ENCODE data around the gene NADSYN1. TPM values are rescaled to one million over a fixed set of nuclear protein-coding genes. Genes with fewer than 3 reads are reported as not detected.
"Not testable (repeated sequence)": the region's sequence is repeated elsewhere in the genome, so short reads cannot be mapped to it uniquely, and the experiment has no call there.

Gene NADSYN1
- total RNA-seq, 2 donors from 2014 or later: 56.6 to 80.2 TPM

GRCh38 chr11:71518506-71519471, 65.8 kb downstream of the NADSYN1 start:
- Histone ChIP-seq H3K27ac (no peak overlapping the region), H3K4me1 (replicated peaks) (no peaks in the 10 kb centered on the region), H3K27me3 (replicated peaks; ENCODE audit: insufficient read depth) (no peaks in the 10 kb centered on the region), H3K4me3 (no peak overlapping the region), H3K9me3 (no peaks in the 10 kb centered on the region), H3K36me3 (no peaks in the 10 kb centered on the region)
- DNase-seq (ENCODE audit: low spot score): no peak
- WGBS: 94% methylated on average over 33 of the region's 55 CpGs
- intact Hi-C loops (cut with DNase I): no loop called here
- TF ChIP-seq POLR2A (IDR thresholded peaks at IDR 0.05): no peak
- TF ChIP-seq CTCF (IDR thresholded peaks at IDR 0.05): no peak
- TF ChIP-seq POLR2AphosphoS5 (IDR thresholded peaks at IDR 0.05): no peak

- Histone ChIP-seq H3K9me3 (no peaks in the 10 kb centered on the region), H3K4me1 (replicated peaks) (no peaks in the 10 kb centered on the region), H3K27me3 (replicated peaks; ENCODE audit: insufficient read depth) (no peaks in the 10 kb centered on the region), H3K4me3 (no peak overlapping the region), H3K36me3 (no peaks in the 10 kb centered on the region), H3K27ac (no peak overlapping the region)
- no peak for DNase-seq (ENCODE audit: low spot score)
- TF ChIP-seq POLR2AphosphoS5 (IDR thresholded peaks at IDR 0.05) (no peak), CTCF (IDR thresholded peaks at IDR 0.05) (no peak), POLR2A (IDR thresholded peaks at IDR 0.05) (no peak)
- intact Hi-C loops (cut with DNase I): no loop called here
- WGBS: 75% methylated on average over 10 of the region's 10 CpGs
These were observed 66.5 kb downstream of the NADSYN1 start for GRCh38 chr11:71519546-71519945.

GRCh38 chr11:71525188-71525937, 72.4 kb downstream of the NADSYN1 start:
- Histone ChIP-seq H3K9me3 (no peaks in the 10 kb centered on the region), H3K4me3 (no peak overlapping the region), H3K27ac (no peak overlapping the region), H3K4me1 (replicated peaks) (no peaks in the 10 kb centered on the region), H3K36me3 (no peaks in the 10 kb centered on the region), H3K27me3 (replicated peaks; ENCODE audit: insufficient read depth) (no peaks in the 10 kb centered on the region)
- DNase-seq (ENCODE audit: low spot score): no peak
- 59% methylated on average over 3 of the region's 3 CpGs for WGBS
- intact Hi-C loops (cut with DNase I): no loop called here
- TF ChIP-seq CTCF (IDR thresholded peaks at IDR 0.05) (no peak), POLR2AphosphoS5 (IDR thresholded peaks at IDR 0.05) (no peak), POLR2A (IDR thresholded peaks at IDR 0.05) (no peak)

GRCh38 chr11:71525938-71526495, 73.0 kb downstream of the NADSYN1 start:
- intact Hi-C loops (cut with DNase I): no loop called here
- 93% methylated on average over 2 of the region's 2 CpGs for WGBS
- no peaks in the 10 kb centered on the region for H3K4me1 ChIP-seq (replicated peaks)
- DNase-seq (ENCODE audit: low spot score): no peak
- no peak overlapping the region for H3K4me3 ChIP-seq
- H3K27ac ChIP-seq: no peak overlapping the region
- H3K27me3 ChIP-seq (replicated peaks; ENCODE audit: insufficient read depth): no peaks in the 10 kb centered on the region
- H3K36me3 ChIP-seq: no peaks in the 10 kb centered on the region
- no peaks in the 10 kb centered on the region for H3K9me3 ChIP-seq
- TF ChIP-seq POLR2AphosphoS5 (IDR thresholded peaks at IDR 0.05) (no peak), CTCF (IDR thresholded peaks at IDR 0.05) (no peak), POLR2A (IDR thresholded peaks at IDR 0.05) (no peak)

GRCh38 chr11:71526796-71527575, 74.0 kb downstream of the NADSYN1 start, which contains the start of gene KRTAP5-7:
TSS of gene KRTAP5-7 (plus strand) at chr11:71527267. CDS start at chr11:71527301, 34 bp downstream.
- H3K9me3 ChIP-seq; H3K4me3 ChIP-seq; H3K27me3 ChIP-seq (replicated peaks; ENCODE audit: insufficient read depth); H3K4me1 ChIP-seq (replicated peaks); H3K36me3 ChIP-seq; DNase-seq (ENCODE audit: low spot score); H3K27ac ChIP-seq; intact Hi-C loops (cut with DNase I): not testable (repeated sequence)
- WGBS: 44% methylated on average over 8 of the region's 10 CpGs
